Fibroblast of skin of scalp (primary cell): Measurements from ENCODE around the gene LMF1.

Experiments
- DNase-seq: peaks from one replicate; pipeline ENCODE4 v3.0.0-alpha.2; 2013

The LMF1 gene

DNA sequence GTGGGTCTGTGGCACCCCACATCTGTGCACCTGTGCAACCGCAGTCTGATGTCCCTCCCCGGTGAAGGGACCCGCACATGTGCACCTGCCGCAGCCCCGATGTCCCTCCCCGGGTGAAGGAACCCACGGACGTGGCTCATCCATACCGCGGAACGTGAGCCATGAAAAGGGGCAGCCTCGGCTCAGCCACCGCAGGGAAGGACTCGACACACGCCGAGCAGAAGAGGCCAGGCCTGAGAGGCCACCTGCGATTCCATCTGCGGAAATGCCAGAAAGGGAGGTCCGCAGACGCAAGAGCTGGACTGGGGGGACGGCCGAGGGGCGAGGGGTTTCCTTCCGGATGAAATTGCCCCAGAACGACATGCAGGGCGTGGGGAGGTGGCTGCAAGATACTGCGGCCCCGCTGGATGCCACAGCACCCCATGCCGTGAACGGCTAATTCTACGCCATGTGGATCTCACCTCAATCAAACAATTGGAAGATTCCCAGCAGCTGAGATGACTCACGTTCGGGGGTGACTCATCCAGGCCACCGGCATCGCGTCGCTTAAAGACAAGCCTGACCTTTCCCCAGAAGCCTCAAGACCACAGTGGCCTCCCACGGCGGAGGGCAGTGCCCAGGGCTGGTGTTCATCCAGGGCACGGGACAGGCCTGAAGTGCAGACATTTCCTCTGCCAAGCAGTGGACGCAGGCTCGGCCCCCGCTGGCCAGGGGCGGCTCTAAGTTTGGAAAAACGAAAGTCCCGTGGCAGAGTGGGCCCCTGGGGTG is 31.8 kb upstream of the LMF1 start:
- peak; percentile 58 for DNase-seq

DNA sequence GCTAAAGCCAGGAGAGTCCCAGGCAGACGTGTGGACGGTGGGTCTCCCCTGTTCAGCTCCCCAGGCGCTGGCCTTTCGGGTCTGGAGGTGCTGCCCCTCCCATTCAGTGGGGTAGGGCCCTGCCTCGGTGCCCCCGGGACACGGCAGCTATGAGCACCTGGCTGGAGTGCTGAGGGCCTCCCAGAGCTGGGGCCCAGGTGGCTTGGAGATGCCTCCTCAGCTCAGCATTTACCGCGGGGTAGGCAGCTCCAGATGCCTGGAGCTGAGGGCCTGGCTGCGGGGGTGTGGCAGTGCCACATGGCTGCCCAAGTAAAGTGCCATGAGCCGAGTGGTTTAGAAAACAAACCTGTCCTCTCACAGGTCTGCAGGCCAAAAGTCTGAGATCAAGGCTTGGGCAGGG is 30.3 kb upstream of the LMF1 start:
- no peak for DNase-seq

DNA sequence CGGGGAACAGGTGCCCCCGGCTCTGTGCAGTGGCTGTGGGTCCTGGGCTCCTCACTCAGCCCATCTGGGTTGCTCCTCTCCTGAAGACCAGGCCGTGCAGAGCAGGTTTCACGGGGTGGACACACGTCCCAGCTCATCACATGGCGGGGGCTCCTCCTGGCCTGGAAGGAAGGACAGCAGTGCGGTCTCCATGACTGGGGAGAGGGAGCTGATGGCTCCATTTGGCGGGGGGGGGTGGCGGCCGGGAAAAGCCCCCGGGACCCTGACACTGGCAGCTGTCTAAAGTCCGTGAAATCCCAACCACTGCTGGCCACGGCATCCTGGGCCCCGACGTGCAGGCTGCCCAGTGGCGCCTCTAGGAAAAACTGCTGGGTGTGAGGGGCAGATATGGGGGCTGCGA is 29.8 kb upstream of the LMF1 start:
- DNase-seq: no peak

DNA sequence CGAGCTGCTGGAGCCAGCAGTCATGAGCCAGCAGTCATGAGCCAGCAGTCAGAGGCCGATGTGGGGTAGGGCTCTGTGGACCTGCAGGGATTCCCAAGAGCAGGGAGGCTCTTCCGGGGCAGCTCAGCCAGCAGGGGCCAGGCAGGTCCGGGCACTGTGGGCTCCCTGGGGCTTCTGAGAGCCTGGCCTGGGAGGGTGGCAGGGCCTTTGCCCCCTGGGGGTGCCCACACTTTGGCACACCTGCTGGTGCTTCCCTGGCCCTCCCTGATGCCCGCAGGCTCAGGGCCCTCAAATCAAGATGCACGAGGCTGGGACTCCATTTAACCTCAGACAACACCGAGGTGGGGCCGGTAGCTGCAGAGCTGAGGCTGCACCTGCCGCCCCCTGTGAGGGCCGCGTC is 28.9 kb upstream of the LMF1 start:
- no peak for DNase-seq

DNA sequence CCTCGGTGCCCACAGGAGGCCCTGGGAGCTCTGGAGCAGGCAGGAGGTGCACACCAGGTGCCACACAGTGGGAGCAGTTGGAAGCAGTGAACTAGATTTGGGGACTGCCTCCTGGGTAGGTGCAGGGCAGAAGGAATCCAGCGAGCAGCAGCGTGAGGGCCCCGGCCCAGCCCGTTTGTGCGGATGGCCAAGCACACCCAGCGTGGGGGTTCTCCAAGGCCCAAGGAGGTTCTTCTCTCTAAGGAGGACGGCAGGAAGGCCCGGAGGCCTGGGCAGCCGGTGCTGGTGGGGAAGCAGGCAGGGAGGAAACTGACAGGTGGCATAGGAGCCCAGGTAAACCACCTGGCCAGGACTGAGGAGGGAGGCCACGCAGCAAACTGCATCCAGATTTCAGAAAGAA is 27.8 kb upstream of the LMF1 start:
- no peak for DNase-seq

DNA sequence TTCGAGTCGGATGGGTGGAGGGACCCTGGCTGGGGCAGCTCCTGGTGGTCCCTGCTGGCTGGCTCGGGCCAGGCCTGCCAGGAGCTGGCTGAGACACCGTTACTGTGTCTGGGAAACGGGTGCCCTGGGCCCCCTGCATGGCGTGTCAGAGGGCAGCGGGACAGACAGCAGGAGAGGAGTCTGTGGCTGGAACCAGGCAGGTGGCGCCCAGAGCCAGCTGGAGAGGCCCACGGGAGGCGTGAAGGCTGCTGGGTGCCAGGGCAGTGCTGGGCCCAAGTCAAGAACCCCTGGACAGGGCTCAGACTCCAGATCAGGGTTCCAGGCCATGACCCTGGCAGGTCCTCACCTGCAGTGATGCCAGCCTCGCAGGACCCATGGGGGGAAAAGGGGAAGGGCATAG is 27.4 kb upstream of the LMF1 start:
- no peak for DNase-seq

DNA sequence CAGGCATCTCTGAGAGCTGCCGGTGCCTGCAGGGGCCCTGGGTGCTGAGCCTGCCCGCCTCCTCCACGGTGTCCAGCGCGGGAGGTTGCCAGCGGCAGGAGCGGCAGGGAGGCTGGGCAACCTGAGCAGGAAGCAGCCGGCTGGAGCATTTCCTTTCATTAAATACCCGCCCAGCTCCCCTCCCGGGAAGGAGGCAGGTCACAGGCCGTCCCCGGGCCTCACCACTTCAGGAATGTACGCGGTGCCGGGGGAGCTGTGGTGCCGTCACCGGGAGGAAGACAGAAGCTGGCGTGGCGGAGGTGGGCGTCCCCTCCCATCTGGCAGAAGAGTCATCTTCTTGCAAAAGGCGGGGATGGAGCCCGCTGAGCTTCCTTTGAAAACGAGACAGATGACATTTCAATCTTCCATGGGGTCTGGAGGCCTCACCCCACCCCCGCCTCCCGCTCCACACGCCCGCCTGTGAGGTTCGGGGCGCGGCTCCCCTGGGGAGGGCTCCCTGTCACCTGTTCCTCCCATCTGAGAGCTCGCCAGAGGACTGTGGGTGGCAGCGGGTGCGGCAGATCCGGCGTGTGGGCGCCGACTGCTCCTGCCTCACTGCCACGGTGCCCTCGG is 26.8 kb upstream of the LMF1 start:
- DNase-seq: peak; percentile 12

DNA sequence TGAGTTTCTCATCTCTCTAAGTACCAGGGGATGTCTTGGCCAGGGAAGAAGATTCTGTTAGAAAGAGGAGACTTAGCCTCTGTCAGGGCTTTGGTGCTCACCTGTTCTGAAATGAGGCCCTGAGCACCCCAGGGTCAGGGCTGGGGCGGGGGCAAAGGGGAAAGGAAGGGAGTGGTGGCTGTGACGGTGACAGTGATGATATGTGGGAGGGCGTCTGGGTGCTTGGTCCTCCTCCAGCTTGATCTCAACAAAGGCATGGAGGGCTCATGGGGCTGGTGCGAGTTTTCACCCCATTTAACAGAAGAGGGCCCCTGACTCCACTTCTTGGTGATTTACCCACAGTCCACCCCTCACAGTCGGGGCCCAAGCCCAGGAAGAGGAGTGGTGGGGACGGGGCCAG is 25.9 kb upstream of the LMF1 start:
- DNase-seq: no peak

DNA sequence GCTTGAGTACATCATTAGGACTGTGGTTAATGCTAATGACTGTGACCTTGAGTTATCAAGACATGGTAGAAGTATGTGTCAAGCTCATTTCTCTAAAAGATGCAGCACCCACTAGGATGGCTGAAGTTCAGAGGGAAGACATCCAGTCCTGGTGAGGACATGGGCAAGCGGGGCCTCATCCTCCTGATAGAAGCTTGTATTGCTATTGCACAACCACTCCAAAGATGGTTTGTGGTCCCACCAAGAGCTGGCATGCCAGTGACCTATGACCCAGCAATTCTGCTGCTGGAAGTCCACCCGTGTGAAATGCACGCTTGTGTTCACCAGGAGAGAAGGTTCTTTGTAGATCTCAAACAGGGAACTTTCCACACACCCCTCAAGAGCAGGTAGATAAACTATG is 25.0 kb upstream of the LMF1 start:
- no peak for DNase-seq

DNA sequence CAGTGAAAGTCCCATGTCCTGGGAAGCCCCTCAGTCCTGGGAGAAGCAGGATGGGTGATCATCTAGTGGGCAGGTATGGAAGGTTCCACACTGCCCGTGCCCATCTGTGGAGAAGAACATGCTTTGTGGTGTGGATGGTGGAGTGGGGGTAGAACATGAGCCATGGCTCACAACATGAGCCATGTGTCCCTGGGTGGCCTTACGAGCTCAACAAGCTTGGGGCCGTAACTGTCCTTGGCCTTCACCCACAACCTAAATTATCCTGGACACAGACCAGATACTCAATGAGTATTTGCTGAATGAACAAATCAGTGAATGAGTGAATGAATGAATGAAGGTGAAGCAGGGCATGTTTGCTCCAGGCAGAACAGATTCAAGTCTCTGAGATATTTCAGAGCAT is 24.3 kb upstream of the LMF1 start:
- DNase-seq: peak; percentile 33

DNA sequence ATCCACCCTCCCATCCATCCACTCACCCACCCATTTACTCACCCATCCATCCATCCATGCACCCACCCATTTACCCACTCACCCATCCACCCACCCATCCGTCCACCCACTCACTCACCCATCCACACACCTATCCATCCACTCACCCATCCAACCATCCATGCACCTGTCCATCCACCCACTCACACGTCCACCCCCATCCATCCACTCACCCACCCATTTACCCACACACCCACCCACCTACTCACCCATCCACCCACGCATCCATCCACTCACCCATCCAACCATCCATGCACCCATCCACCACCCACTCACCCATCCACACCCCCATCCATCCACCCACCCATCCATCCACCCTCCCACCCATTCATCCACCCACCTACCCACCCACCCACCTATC is 22.9 kb upstream of the LMF1 start:
- no peak for DNase-seq

DNA sequence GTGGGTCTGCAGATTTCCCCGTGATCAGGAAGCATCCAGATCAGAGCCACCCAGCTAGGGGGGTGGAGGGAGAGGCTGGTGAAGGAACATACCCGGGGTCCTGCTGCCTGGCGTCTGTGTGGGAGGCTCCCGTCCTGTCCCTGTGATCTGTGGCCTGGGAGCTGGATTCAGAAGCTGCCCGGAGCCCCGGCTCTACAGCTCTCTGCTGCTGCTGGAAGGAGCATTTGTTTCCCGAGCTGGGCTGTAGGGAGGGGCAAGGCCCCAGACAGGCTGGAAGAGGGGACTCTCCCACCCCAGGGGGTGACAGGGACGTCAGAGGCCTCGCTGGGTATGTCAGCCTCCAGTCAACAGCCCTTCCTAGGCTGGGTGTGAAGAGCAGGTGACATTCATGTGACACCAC is 21.0 kb upstream of the LMF1 start:
- no peak for DNase-seq

DNA sequence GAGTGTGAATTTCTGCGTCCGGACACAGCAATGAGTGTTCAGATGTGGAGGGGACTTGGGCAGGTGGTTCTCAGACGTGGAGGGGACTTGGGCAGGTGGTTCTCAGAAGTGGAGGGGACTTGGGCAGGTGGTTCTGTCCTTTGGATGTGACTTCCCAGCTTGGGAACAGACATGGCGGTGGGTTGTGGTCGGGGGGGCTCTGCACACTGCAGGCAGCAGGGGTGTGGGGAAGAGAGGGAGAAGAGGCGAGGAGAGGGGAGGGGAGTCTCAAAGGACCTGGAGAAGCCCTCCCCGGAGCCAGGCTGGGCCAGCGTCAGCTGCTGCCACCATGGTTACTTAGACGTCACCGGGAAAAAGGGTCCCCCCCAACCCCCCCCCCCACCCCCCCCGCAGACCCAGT is 20.6 kb upstream of the LMF1 start:
- DNase-seq: no peak

DNA sequence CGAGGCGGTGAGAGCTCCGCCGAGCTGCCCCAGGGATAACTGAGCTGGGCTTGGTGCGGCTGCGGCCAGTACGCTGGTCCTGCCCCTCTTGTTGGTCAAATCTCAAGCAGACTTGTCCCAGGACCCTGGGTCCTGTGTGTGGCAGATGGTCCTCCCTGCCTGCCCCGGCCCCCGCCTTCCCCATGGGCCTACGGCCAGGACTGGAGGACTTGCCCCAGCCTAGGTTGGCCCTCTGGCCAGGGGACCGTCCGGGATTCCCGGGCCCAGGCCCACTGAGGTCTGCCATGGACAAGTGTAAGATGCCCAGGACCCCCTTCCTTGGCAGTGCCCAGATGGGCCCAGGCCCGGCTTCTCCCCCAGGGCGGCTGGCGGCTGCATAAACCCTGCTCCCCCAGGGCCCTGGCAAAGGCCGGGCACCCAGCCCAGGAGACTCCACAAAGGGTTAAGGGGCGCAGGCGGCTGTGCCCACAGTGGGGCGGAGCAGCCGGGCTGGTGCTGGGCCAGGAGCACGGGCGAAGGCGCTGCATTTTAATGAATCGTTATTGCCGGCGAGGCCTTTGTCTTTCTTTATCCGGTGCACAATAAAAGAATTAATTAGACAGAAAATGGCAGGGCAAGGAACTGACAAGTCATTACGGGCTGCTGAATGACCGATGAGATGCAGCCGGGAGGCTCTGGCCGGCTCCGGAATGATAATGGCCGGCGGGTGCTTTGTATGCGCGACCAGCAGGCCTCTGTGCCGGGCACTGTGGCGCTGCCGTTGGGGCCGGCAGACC is 19.9 kb upstream of the LMF1 start:
- no peak for DNase-seq

DNA sequence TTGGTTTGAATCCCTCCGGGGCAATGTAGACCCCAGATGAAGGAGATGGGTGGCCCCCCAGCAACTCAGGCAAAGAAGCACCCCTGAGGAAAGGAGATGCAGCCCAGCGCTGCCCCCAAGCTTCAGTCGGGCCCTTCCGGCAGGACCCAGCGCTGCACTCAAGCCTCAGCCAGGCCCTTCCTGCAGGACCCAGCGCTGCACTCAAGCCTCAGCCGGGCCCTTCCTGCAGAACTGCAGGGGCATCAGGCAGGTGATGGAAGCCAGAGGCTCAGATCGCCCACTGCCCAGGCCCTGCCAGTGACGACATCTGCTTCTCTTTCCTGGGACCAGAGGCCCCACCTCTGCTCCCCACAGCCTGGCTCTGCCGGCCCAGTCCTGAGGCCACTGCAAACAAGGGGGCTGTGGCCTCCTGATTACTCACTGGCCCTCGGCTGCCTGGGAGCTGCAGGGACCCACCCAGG is 18.6 kb upstream of the LMF1 start:
- DNase-seq: no peak

DNA sequence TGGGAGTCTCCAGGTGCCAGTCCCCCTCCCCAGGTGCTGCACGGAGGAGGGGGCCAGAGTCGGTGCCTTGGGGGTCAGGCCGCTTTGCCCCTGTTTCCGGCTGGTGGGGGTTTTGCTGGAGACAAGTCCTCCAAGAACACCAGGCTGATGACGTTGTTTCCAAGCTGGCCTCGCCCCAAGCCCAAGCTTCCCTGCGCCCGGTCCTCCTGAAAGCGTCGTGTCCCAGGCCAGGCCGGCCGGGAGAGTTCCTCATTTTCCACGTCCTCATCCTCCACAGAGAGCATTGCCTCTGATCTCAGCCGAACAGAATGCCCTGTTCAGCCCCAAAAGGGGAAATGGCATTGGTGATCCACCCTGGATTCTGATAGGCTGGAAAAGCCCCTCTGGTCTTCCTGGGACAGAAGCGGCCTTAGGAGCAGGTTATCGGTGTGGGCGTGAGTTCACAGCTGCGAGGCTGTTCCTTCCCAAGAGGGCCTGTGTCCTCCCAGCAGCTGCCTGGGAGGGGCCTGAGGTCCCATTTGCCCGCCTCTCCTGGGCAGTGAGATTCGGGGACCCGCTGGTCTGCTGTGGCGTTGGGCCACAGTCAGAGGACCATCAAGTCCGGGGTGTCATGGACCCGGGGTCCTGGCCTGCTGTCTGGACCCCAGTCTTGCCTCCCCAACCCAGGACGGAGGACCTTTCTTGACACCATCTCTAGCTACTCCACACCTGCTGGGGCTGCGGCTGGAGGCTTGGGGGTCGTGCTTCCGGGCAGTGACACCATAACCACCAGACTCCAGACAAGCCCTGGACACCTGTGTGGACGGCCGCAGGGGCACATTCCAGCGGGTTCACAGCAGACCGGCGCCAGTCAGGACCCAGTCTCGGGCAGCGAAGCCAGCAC is 17.9 kb upstream of the LMF1 start:
- no peak for DNase-seq

DNA sequence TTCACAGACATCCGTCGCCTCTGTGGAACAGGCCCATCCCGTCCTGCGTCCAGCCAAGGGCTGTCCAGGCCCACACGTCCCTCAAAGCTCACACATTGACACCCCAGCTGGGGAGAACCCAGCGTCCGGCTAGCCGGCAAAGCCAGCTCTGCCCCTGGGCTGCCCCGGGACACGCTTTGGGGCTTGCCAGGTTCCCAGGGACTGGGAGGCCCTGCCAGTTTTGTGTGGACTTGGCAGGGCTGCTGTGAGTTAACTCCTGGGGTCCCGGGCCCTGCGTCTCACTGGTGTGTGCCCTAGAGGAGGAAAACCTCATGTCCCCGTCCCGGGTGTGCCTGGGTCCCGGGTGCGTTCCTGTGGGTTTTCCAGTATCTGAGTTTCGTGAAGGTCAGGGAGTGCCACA is 17.1 kb upstream of the LMF1 start:
- no peak for DNase-seq

DNA sequence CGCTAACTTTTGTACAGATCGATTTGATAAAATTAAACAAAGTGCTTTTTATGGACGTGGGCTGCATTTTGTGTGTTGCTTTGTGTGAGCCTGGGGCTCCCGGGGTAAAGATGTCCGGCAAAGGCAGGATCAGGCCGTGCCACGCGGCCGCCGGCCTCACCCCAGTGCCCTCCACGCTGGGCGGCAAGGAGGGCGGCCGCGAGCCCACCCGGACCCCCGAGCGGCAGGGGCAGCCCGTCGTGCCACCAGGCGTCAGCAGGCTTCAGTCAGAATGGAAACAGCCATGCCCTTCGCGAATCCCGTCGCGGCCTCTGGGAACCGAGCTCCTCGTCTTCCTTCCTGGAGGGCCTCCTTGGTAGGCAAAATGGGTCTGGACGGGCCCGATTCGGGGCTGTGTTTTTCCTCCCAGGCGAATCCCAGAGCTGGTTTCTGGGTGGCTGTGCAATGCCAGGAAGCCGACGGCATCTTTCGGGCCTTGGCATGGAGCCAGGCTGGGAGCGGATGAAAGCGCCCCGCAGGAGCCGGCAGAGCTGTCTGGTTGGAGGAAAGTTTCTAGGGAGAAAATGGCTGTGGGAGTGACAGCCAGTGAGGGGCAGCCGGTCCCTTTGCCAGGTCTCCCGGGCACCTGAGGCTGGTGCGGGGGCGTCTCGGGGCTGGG is 16.3 kb upstream of the LMF1 start:
- no peak for DNase-seq

DNA sequence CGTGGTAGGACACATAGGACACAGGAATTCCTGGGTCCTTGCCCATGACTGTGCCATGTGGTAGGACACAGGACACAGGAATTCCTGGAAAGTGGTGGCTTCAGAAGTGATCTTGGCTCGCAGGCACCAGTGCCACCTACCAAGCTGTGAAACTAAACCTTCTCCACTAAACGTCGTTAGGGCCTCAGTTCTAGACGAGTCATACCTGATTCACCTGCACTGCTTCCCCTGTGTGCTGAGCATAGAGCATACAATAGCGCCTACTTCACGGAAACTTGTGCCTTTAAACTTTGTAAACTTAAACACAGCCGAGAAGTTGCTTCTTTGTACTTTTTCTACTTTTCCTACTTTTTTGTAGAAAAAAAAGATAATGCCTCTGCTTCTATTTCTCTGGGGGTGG is 15.6 kb upstream of the LMF1 start:
- no peak for DNase-seq

DNA sequence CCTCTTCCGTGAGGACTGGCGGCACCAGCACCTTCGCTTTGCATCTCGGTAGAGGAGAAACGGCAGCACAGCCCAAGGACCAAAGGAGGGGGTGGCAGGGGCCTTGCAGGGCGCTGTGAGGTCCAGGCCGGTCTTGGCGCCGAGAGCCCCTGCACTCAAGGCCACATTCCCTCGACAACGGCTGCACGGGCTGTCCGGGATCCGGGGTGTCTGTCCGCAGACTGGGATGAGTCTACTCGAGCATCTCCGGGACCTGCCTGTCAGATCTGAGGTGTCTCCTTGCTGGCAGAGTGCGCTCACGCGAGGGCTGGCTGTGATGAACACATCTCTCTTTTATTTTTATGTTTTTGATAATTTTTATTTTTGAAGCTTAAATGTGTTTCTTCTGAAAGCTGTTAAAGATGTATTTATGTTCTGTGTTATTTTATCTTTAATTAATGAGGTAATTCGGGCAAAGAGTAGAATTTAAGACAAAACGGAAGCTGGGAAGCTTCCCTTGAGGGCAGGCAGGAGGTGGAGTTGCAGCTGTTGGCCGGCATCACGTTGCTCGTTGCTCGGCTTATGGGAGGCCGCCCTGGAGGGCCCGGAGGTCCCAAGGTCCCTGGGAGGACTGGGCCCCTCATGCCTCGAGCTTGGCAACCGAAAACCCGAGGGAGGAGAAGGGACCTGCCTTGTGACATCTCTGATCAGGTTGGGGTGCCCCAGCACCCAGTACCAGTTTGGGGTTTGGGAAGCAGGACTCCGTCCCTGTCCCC is 15.0 kb upstream of the LMF1 start:
- DNase-seq: no peak
